Measurements from ENCODE around the gene STPG3. TPM values are rescaled to one million over a fixed set of nuclear protein-coding genes. Genes with fewer than 3 reads are reported as not detected.

The STPG3 gene
- total and polyA plus RNA-seq, 9 of the 15 experiments (the other 6 are each of a cell fraction or from before 2014, with no cell fraction given) = not detected

- TF ChIP-seq FOXK2 (conservative IDR thresholded peaks at IDR 0.05 in 1 of 2, IDR thresholded peaks at IDR 0.05 in 1 of 2; ENCODE audit: low read depth in 2 of 2) (no peak), BHLHE40 (IDR thresholded peaks at IDR 0.05; ENCODE audit: low read length) (peak; percentile 29; the same call in 1 of the 2 replicates), ZNF274 (IDR thresholded peaks at IDR 0.05; ENCODE audit: borderline replicate concordance, low read depth, low read length) (no peak), ZNF280B (CRISPR knock-in tag; IDR thresholded peaks at IDR 0.05) (no peak), MYC (IDR thresholded peaks at IDR 0.05; ENCODE audit: low read depth, low read length) (no peak), MYC (CRISPR knock-in tag; IDR thresholded peaks at IDR 0.05; ENCODE audit: borderline replicate concordance, low read depth) (no peak), MAFF (IDR thresholded peaks at IDR 0.05; ENCODE audit: low read length) (no peak), KDM4B (IDR thresholded peaks at IDR 0.05; ENCODE audit: borderline replicate concordance in 2 of 2, low read depth in 1 of 2) (no peak), MAFG (tag; conservative IDR thresholded peaks at IDR 0.05) (no peak), PCBP1 (IDR thresholded peaks at IDR 0.05; ENCODE audit: low read depth, low read length, poor library complexity, severe bottlenecking) (no peak), FOXA3 (CRISPR knock-in tag; conservative IDR thresholded peaks at IDR 0.05 in 1 of 2, IDR thresholded peaks at IDR 0.05 in 1 of 2) (peak in 1 of 2 experiments; percentile 40; a peak in 1 of 4 replicates), ZNF699 (CRISPR knock-in tag; IDR thresholded peaks at IDR 0.05; ENCODE audit: insufficient replicate concordance) (no peak), GABPB2 (CRISPR knock-in tag; conservative IDR thresholded peaks at IDR 0.05) (no peak), ZNF436 (CRISPR knock-in tag; IDR thresholded peaks at IDR 0.05) (no peak), POLR2B (IDR thresholded peaks at IDR 0.05; ENCODE audit: low read depth, partially characterized antibody) (no peak), MAZ (CRISPR knock-in tag; conservative IDR thresholded peaks at IDR 0.05 in 1 of 2, IDR thresholded peaks at IDR 0.05 in 1 of 2) (peak; percentile 54 to 83), TEAD1 (CRISPR knock-in tag; IDR thresholded peaks at IDR 0.05) (0 out of 4 replicates have a peak, but pooled peaks have one; percentile 3 to 74), MED1 (CRISPR knock-in tag; IDR thresholded peaks at IDR 0.05; ENCODE audit: borderline replicate concordance) (0 out of 2 replicates have a peak, but pooled peaks have one; percentile 39), MEIS2 (IDR thresholded peaks at IDR 0.05; ENCODE audit: partially characterized antibody) (no peak), ZNF12 (CRISPR knock-in tag; IDR thresholded peaks at IDR 0.05) (peak; percentile 55; the same call in 1 of the 2 replicates), TAF9B (IDR thresholded peaks at IDR 0.05; ENCODE audit: partially characterized antibody) (no peak), BRCA1 (IDR thresholded peaks at IDR 0.05) (no peak), BRCA1 (CRISPR knock-in tag; IDR thresholded peaks at IDR 0.05) (0 out of 2 replicates have a peak, but pooled peaks have one; percentile 23), MXD1 (CRISPR knock-in tag; IDR thresholded peaks at IDR 0.05; ENCODE audit: borderline replicate concordance, poor library complexity, severe bottlenecking) (no peak), RBM15 (IDR thresholded peaks at IDR 0.05; ENCODE audit: insufficient read depth, low read length) (no peak)
- TF ChIP-seq, protein P1, sequence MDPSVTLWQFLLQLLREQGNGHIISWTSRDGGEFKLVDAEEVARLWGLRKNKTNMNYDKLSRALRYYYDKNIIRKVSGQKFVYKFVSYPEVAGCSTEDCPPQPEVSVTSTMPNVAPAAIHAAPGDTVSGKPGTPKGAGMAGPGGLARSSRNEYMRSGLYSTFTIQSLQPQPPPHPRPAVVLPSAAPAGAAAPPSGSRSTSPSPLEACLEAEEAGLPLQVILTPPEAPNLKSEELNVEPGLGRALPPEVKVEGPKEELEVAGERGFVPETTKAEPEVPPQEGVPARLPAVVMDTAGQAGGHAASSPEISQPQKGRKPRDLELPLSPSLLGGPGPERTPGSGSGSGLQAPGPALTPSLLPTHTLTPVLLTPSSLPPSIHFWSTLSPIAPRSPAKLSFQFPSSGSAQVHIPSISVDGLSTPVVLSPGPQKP (CRISPR knock-in tag; IDR thresholded peaks at IDR 0.05) = no peak
Observed at GRCh38 chr9:137302449-137303150, 51.5 kb downstream of the STPG3 start (continued).
